Lung (tissue), 12 donors: ENCODE measurements around the gene CASZ1. TPM values are rescaled to one million over a fixed set of nuclear protein-coding genes. Genes with fewer than 3 reads are reported as not detected.
A peak's percentile ranks its signal among the peaks of the same experiment; 100 is the strongest.

Experiments used
- ATAC-seq: fragments of 200-7000 bp; cut with Tn5 transposase; one replicate; pipeline ENCODE4 v1.9.1; 2020; ENCODE audit warnings: moderate number of reproducible peaks; ENCODE audit not compliant: insufficient read depth, low FRiP score
- DNase-seq, 3 donors: peaks; one replicate each; pipeline ENCODE4 v3.0.0-alpha.2; 2013 to 2017
- H3K27ac ChIP-seq, 2 donors: one replicate each; pipeline ENCODE4 v1.5.1; 2013; ENCODE audit warnings: mild to moderate bottlenecking in 2 of 2, moderate library complexity in 2 of 2, control low read depth in 1 of 2, inconsistent platforms in 1 of 2, low read depth in 1 of 2, low read length in 1 of 2
- H3K27me3 ChIP-seq, 3 donors: one replicate each; pipeline ENCODE4 v1.5.1; 2013; ENCODE audit warnings: low read length in 2 of 3; ENCODE audit not compliant: control insufficient read depth in 3 of 3, insufficient read depth in 3 of 3
- H3K36me3 ChIP-seq, 4 donors: one replicate each; pipeline ENCODE4 v1.5.1; 2013; ENCODE audit warnings: low read length in 4 of 4, mild to moderate bottlenecking in 1 of 4, moderate library complexity in 1 of 4; ENCODE audit not compliant: control insufficient read depth in 4 of 4, insufficient read depth in 4 of 4
- H3K4me1 ChIP-seq, 5 donors: one replicate each; pipeline ENCODE4 v1.5.1; 2013; ENCODE audit warnings: low read length in 5 of 5, mild to moderate bottlenecking in 2 of 5, moderate library complexity in 1 of 5; ENCODE audit not compliant: control insufficient read depth in 5 of 5, insufficient read depth in 5 of 5
- H3K4me3 ChIP-seq: one replicate; pipeline ENCODE4 v1.5.1; 2013; ENCODE audit warnings: mild to moderate bottlenecking, control low read depth, moderate library complexity
- H3K9ac ChIP-seq, 2 donors: one replicate each; pipeline ENCODE4 v1.5.1; 2013; ENCODE audit warnings: low read length in 2 of 2, control low read depth in 1 of 2; ENCODE audit not compliant: insufficient read depth in 1 of 2
- H3K9me3 ChIP-seq, 4 donors: one replicate each; pipeline ENCODE4 v1.5.1; 2013; ENCODE audit warnings: low read length in 3 of 4, mild to moderate bottlenecking in 1 of 4, moderate library complexity in 1 of 4; ENCODE audit not compliant: control insufficient read depth in 4 of 4, insufficient read depth in 3 of 4
- WGBS, 2 donors: extraction: QIAGEN DNeasy Blood & Tissue Kit; methylation state at CpG; one replicate each; pipeline ENCODE4 v1.1.7; 2013; 5-methylcytosine and 5-hydroxymethylcytosine counted together
- polyA plus RNA-seq, 2 donors: library from polyadenylated mRNA; stranded (reverse); fragments of 200-250 nt; gene quantifications; one replicate each; pipeline ENCODE4 v1.2.1, GENCODE V29; 2013
- total RNA-seq, 2 donors: library from RNA; depleted of rRNA in 1 of 2; stranded (reverse); fragments of >200 nt in 1 of 2; gene quantifications; one replicate each; pipeline ENCODE4 v1.2.1, GENCODE V29; 2014 to 2021
- TF ChIP-seq, protein P1 (sequence below): IDR thresholded peaks from 2 replicates; pipeline ENCODE4 v1.5.1; 2012; ENCODE audit warnings: mild to moderate bottlenecking; ENCODE audit errors: control extremely low read depth, extremely low read depth
- donor health status: control.
- donor health status: control.
- donor health status: Bipolar disorder and iron deficiency.
- donor health status: healthy.
- donor health status: DM: yes; HTN: yes; CAD: no.

Gene CASZ1
- total and polyA plus RNA-seq, 4 donors = 10.3 to 69.9 (median 40.5) TPM

DNA sequence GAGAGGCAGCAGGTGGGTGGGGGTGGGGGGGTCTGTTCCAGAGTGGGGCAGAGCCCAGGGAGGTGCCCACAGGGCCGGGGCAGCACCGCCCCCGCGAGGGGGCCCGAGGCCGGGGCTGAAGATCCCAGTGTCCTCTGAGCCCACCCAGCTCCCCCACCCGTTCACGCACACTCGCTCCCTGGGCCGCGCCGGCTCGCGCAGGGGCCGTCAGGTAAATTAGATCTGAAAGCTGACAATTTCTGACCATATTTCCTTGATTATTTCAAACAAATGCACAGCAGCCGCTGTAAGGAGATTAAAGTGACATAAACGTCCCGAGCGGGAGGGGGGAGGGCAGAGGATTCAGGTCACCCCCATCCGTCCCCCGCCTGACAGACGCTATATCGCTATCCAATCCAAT is 118.0 kb downstream of the CASZ1 start:
- no peaks in the 10 kb centered on the region for H3K36me3 ChIP-seq
- H3K9me3 ChIP-seq = no peaks in the 10 kb centered on the region
- H3K9ac ChIP-seq = no peak overlapping the region
- H3K4me1 ChIP-seq = peaks cover 4 to 59% (median 44%) of the 10 kb centered on the region in 5 donors
- H3K27me3 ChIP-seq = no peaks in the 10 kb centered on the region
- no peak overlapping the region for H3K27ac ChIP-seq
- no peak overlapping the region for H3K4me3 ChIP-seq
- ATAC-seq (no peak), DNase-seq (no peak)
- TF ChIP-seq, protein P1, sequence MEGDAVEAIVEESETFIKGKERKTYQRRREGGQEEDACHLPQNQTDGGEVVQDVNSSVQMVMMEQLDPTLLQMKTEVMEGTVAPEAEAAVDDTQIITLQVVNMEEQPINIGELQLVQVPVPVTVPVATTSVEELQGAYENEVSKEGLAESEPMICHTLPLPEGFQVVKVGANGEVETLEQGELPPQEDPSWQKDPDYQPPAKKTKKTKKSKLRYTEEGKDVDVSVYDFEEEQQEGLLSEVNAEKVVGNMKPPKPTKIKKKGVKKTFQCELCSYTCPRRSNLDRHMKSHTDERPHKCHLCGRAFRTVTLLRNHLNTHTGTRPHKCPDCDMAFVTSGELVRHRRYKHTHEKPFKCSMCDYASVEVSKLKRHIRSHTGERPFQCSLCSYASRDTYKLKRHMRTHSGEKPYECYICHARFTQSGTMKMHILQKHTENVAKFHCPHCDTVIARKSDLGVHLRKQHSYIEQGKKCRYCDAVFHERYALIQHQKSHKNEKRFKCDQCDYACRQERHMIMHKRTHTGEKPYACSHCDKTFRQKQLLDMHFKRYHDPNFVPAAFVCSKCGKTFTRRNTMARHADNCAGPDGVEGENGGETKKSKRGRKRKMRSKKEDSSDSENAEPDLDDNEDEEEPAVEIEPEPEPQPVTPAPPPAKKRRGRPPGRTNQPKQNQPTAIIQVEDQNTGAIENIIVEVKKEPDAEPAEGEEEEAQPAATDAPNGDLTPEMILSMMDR = no peak
- 83 to 84% methylated on average over 23 of the region's 23 CpGs for WGBS, 2 donors

DNA sequence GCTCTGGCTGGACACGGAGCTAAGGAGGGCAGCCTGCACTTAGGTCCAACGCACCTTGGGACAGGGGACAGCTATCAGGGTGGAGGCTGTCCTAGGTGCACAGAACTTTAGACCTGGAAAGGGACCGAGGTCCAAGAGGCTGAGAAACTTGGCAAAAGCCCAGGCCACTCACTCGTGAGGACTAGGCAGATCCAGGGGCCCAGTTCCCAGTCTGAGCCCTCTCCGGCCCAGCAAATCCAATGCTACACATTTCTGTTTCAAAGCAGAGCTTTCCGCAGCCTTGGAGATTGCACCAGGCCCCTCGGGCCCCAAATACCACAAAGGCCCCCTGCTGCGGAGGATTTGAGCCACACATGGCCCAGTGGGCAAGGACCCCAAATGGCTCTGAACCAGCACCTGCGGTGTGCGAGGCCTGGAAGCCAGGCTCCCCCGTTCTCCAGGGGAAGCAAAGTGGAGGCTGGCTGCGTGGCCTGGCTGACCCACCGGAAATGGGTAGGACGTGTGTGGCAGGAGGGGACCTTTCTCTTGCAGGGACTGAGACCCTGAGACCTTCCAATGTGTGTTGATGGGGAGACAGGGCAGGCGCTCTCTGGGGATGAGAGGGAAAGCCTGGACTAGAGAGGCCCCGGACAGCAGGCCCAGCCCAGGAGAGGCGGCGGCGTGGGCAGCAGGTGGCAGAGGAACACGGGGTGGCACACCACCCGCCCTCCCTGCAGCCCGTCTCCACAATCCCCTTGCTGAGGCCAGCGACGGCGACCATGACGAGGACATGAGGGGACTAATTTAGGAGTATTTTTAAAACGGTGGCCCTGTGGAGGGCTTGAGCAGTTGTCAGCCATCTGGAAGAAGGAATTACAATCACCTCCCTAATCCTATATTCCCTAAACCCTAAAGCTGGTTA is 118.7 kb downstream of the CASZ1 start:
- WGBS, 2 donors = 64 to 71% methylated on average over 26 to 27 of the region's 27 CpGs
- Histone ChIP-seq H3K27me3 (no peaks in the 10 kb centered on the region), H3K27ac (peak overlapping the region in 1 of 2 donors; percentile 89), H3K4me1 (peaks cover 0 to 58% (median 43%) of the 10 kb centered on the region in 5 donors), H3K9ac (no peak overlapping the region), H3K4me3 (no peak overlapping the region), H3K9me3 (no peaks in the 10 kb centered on the region), H3K36me3 (no peaks in the 10 kb centered on the region)
- ATAC-seq (no peak), DNase-seq (peak in 1 of 3 donors; percentile 45)
- TF ChIP-seq, protein P1 = no peak

DNA sequence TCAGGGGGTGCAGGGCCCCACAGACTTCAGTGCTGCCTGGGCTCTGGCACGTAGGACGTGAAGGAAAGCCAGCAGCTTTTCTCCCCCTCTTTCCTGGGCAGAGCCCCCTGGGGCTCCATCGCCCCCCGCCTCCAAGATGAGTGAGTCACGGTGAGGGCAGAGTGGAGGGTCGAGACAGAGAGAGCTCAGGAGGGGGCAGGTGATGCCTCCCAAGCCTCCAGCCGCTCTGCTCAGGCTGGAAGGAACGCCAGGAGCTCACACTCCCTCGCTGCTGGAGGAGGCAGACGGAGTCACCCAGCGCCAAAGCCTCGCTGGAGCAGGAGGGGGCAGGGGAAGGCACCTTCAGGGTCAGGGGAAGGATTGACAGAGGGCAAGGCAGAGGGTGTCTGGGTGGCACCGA is 119.5 kb downstream of the CASZ1 start:
- Histone ChIP-seq H3K9ac (no peak overlapping the region), H3K4me3 (no peak overlapping the region), H3K9me3 (no peaks in the 10 kb centered on the region), H3K36me3 (no peaks in the 10 kb centered on the region), H3K4me1 (peaks cover 0 to 58% (median 38%) of the 10 kb centered on the region in 5 donors), H3K27ac (peak overlapping the region in 1 of 2 donors; percentile 89), H3K27me3 (no peaks in the 10 kb centered on the region)
- TF ChIP-seq, protein P1 = no peak
- WGBS, 2 donors = 59 to 80% methylated on average over 12 to 13 of the region's 13 CpGs
- DNase-seq (no peak), ATAC-seq (no peak)
